Measurements from ENCODE around the gene FNDC3A. TPM values are rescaled to one million over a fixed set of nuclear protein-coding genes. Genes with fewer than 3 reads are reported as not detected.

FNDC3A gene
- polyA plus RNA-seq, 2 donors: 6.0 to 7.3 TPM

DNA sequence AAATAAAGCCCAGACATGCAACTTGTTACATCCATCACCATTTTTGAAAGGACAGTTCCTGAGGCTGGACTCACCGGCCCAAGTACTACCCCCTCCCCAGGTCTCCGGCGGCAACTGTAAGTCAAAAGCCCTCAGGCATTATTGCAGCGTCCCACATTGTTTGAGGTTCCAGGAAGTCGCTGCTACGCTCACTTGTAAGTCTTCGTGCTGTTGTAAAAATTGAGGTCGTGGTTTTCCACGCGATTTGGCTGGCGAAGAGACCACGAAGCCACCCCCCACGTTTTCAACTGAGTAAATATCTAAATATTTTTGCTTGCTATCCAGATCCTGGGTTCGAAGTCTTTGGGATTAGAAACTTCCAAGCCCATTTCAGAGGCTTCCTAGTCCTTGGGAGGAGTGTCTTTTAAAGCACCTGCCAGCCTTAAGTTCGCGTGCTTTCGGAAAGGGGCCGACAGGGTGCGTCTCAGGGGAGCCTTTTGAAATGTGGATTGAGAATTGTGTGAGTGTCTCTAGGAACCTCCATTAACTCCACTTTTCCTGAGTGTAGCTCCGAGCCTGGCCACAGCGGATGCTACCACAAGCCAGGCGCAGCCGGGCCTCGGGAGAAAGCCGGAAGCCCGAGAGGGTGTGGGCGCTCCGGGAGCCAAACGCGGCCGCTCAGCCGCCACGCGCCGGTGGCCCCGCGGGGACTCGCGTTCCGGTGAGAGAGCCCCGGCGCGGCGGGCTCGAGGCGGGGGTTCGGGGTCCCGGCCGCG lies 434 bp upstream of the FNDC3A start:
- Histone ChIP-seq H3K36me3 (ENCODE audit: control insufficient read depth in 2 of 2, insufficient read depth in 2 of 2, low read length in 1 of 2) (no peaks in the 10 kb centered on the region), H3K27me3 (ENCODE audit: control insufficient read depth in 1 of 2, insufficient read depth in 2 of 2, low read length in 2 of 2) (no peaks in the 10 kb centered on the region), H3K4me1 (ENCODE audit: control insufficient read depth in 2 of 2, insufficient read depth in 2 of 2, low read length in 1 of 2) (peaks cover 0 to 2% of the 10 kb centered on the region in 2 donors), H3K27ac (ENCODE audit: low read depth in 2 of 2, low read length in 1 of 2) (peak overlapping the region; percentile 95 to 99), H3K9me3 (ENCODE audit: control insufficient read depth in 2 of 2, insufficient read depth in 1 of 2, low read depth in 1 of 2, low read length in 1 of 2) (no peaks in the 10 kb centered on the region), H3K4me3 (ENCODE audit: low read depth in 1 of 2, low read length in 2 of 2) (peak overlapping the region; percentile 69 to 73)
- WGBS, 2 donors: 0 to 1% methylated on average over 46 to 50 of the region's 50 CpGs

DNA sequence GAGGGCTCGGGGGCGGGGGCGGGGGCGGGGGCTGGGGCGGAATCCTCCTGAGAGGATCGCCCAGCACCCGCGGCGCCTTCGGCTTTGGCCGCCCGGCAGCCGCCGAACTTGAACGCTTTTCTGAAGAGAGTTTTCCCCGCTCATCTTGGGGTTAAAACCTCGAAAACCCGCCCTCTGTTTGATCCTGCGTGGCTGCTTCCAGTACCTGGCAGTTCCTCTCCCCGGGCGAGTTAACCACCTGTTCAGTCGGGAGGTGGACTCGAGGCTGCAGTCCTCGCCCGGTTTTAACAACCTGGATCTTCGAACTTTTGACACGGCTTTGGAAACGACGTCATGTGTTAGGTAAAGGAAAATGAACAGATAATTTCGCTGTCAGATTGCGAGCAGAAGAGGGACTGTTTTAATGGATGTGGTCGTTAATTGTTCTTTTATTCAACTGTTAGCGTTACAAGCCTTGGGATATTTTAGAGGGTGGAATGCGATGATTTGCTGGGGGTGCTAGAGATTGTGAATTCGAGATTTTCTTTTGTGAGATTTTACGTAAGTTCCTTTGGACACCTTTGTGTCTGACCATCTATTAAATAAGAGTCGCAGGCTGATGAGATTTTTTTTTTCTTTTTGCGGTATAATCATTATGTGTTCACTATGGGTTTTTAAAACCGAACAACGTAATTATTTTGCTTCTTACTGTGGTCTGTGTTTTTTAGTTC lies 1.0 kb downstream of the FNDC3A start:
- Histone ChIP-seq H3K36me3 (ENCODE audit: control insufficient read depth in 2 of 2, insufficient read depth in 2 of 2, low read length in 1 of 2) (no peaks in the 10 kb centered on the region), H3K27me3 (ENCODE audit: control insufficient read depth in 1 of 2, insufficient read depth in 2 of 2, low read length in 2 of 2) (no peaks in the 10 kb centered on the region), H3K4me3 (ENCODE audit: low read depth in 1 of 2, low read length in 2 of 2) (peak overlapping the region; percentile 69 to 73), H3K4me1 (ENCODE audit: control insufficient read depth in 2 of 2, insufficient read depth in 2 of 2, low read length in 1 of 2) (peaks cover 0 to 2% of the 10 kb centered on the region in 2 donors), H3K27ac (ENCODE audit: low read depth in 2 of 2, low read length in 1 of 2) (peak overlapping the region; percentile 95 to 99), H3K9me3 (ENCODE audit: control insufficient read depth in 2 of 2, insufficient read depth in 1 of 2, low read depth in 1 of 2, low read length in 1 of 2) (no peaks in the 10 kb centered on the region)
- WGBS, 2 donors: 1% methylated on average over 35 to 40 of the region's 40 CpGs

DNA sequence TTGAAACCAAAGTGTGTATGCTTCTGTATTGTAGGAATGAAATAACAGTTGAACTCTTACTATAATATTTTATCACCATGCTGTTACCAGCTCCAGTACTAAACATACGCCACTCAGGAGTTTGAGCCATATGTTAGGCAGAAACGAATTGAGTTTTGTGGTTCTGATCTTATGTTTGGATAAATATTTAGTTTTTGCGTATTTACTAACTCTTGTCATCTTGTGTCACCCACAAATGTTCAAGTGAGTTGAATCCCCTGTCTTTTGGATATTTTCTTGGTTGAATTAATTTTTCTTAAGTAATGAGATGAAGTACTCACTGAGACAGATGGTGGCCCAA lies 1.5 kb downstream of the FNDC3A start:
- Histone ChIP-seq H3K27me3 (ENCODE audit: control insufficient read depth in 1 of 2, insufficient read depth in 2 of 2, low read length in 2 of 2) (no peaks in the 10 kb centered on the region), H3K4me1 (ENCODE audit: control insufficient read depth in 2 of 2, insufficient read depth in 2 of 2, low read length in 1 of 2) (no peaks in the 10 kb centered on the region), H3K27ac (ENCODE audit: low read depth in 2 of 2, low read length in 1 of 2) (no peak overlapping the region), H3K36me3 (ENCODE audit: control insufficient read depth in 2 of 2, insufficient read depth in 2 of 2, low read length in 1 of 2) (no peaks in the 10 kb centered on the region), H3K9me3 (ENCODE audit: control insufficient read depth in 2 of 2, insufficient read depth in 1 of 2, low read depth in 1 of 2, low read length in 1 of 2) (no peaks in the 10 kb centered on the region), H3K4me3 (ENCODE audit: low read depth in 1 of 2, low read length in 2 of 2) (peak overlapping the region in 1 of 2 donors; percentile 69)
- WGBS, 2 donors: 17 to 18% methylated on average over 3 of the region's 3 CpGs

- Histone ChIP-seq H3K36me3 (ENCODE audit: control insufficient read depth in 2 of 2, insufficient read depth in 2 of 2, low read length in 1 of 2) (no peaks in the 10 kb centered on the region), H3K4me1 (ENCODE audit: control insufficient read depth in 2 of 2, insufficient read depth in 2 of 2, low read length in 1 of 2) (no peaks in the 10 kb centered on the region), H3K27ac (ENCODE audit: low read depth in 2 of 2, low read length in 1 of 2) (no peak overlapping the region), H3K9me3 (ENCODE audit: control insufficient read depth in 2 of 2, insufficient read depth in 1 of 2, low read depth in 1 of 2, low read length in 1 of 2) (no peaks in the 10 kb centered on the region), H3K27me3 (ENCODE audit: control insufficient read depth in 1 of 2, insufficient read depth in 2 of 2, low read length in 2 of 2) (no peaks in the 10 kb centered on the region), H3K4me3 (ENCODE audit: low read depth in 1 of 2, low read length in 2 of 2) (no peak overlapping the region)
- 44 to 55% methylated on average over 3 of the region's 3 CpGs for WGBS, 2 donors
Measured at GRCh38 chr13:48977973-48978372, 2.3 kb downstream of the FNDC3A start.

GRCh38 chr13:48978942-48979601 lies 3.4 kb downstream of the FNDC3A start:
- H3K27me3 ChIP-seq (ENCODE audit: control insufficient read depth in 1 of 2, insufficient read depth in 2 of 2, low read length in 2 of 2): no peaks in the 10 kb centered on the region
- no peaks in the 10 kb centered on the region for H3K4me1 ChIP-seq (ENCODE audit: control insufficient read depth in 2 of 2, insufficient read depth in 2 of 2, low read length in 1 of 2)
- no peak overlapping the region for H3K27ac ChIP-seq (ENCODE audit: low read depth in 2 of 2, low read length in 1 of 2)
- H3K4me3 ChIP-seq (ENCODE audit: low read depth in 1 of 2, low read length in 2 of 2): no peak overlapping the region
- H3K36me3 ChIP-seq (ENCODE audit: control insufficient read depth in 2 of 2, insufficient read depth in 2 of 2, low read length in 1 of 2): no peaks in the 10 kb centered on the region
- WGBS, 2 donors: 75 to 89% methylated on average over 2 of the region's 2 CpGs
- no peaks in the 10 kb centered on the region for H3K9me3 ChIP-seq (ENCODE audit: control insufficient read depth in 2 of 2, insufficient read depth in 1 of 2, low read depth in 1 of 2, low read length in 1 of 2)

DNA sequence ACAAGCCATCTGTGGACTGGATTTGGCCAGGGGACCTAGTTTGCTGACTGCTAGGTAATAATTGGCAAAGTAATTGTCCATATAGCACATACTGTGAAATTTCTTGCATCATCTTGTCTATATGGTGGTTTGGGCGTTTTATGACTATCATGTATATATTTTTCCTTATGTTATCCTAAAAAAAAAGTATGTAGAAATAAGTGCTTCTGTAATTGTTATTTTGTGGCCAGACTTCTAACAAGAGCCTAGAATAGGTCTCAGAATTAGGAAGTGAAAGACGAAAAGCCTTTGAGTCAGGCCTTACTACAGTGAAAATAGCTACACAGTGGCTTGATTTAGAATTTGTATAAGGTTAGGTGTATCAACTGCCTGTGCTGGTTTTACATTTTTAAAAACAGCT lies 4.2 kb downstream of the FNDC3A start:
- Histone ChIP-seq H3K36me3 (ENCODE audit: control insufficient read depth in 2 of 2, insufficient read depth in 2 of 2, low read length in 1 of 2) (no peaks in the 10 kb centered on the region), H3K4me1 (ENCODE audit: control insufficient read depth in 2 of 2, insufficient read depth in 2 of 2, low read length in 1 of 2) (no peaks in the 10 kb centered on the region), H3K9me3 (ENCODE audit: control insufficient read depth in 2 of 2, insufficient read depth in 1 of 2, low read depth in 1 of 2, low read length in 1 of 2) (no peaks in the 10 kb centered on the region), H3K27ac (ENCODE audit: low read depth in 2 of 2, low read length in 1 of 2) (no peak overlapping the region), H3K27me3 (ENCODE audit: control insufficient read depth in 1 of 2, insufficient read depth in 2 of 2, low read length in 2 of 2) (no peaks in the 10 kb centered on the region), H3K4me3 (ENCODE audit: low read depth in 1 of 2, low read length in 2 of 2) (no peak overlapping the region)
- WGBS, 2 donors: 76 to 81% methylated on average over 2 of the region's 2 CpGs

GRCh38 chr13:48983331-48983730 lies 7.6 kb downstream of the FNDC3A start:
- Histone ChIP-seq H3K27ac (ENCODE audit: low read depth in 2 of 2, low read length in 1 of 2) (no peak overlapping the region), H3K4me3 (ENCODE audit: low read depth in 1 of 2, low read length in 2 of 2) (no peak overlapping the region), H3K9me3 (ENCODE audit: control insufficient read depth in 2 of 2, insufficient read depth in 1 of 2, low read depth in 1 of 2, low read length in 1 of 2) (no peaks in the 10 kb centered on the region), H3K27me3 (ENCODE audit: control insufficient read depth in 1 of 2, insufficient read depth in 2 of 2, low read length in 2 of 2) (no peaks in the 10 kb centered on the region), H3K4me1 (ENCODE audit: control insufficient read depth in 2 of 2, insufficient read depth in 2 of 2, low read length in 1 of 2) (no peaks in the 10 kb centered on the region), H3K36me3 (ENCODE audit: control insufficient read depth in 2 of 2, insufficient read depth in 2 of 2, low read length in 1 of 2) (no peaks in the 10 kb centered on the region)
- WGBS, 2 donors: 80 to 89% methylated on average over 1 of the region's 1 CpG

GRCh38 chr13:48985756-48986155 lies 10.0 kb downstream of the FNDC3A start:
- Histone ChIP-seq H3K27ac (ENCODE audit: low read depth in 2 of 2, low read length in 1 of 2) (no peak overlapping the region), H3K36me3 (ENCODE audit: control insufficient read depth in 2 of 2, insufficient read depth in 2 of 2, low read length in 1 of 2) (no peaks in the 10 kb centered on the region), H3K9me3 (ENCODE audit: control insufficient read depth in 2 of 2, insufficient read depth in 1 of 2, low read depth in 1 of 2, low read length in 1 of 2) (no peaks in the 10 kb centered on the region), H3K4me3 (ENCODE audit: low read depth in 1 of 2, low read length in 2 of 2) (no peak overlapping the region), H3K4me1 (ENCODE audit: control insufficient read depth in 2 of 2, insufficient read depth in 2 of 2, low read length in 1 of 2) (no peaks in the 10 kb centered on the region), H3K27me3 (ENCODE audit: control insufficient read depth in 1 of 2, insufficient read depth in 2 of 2, low read length in 2 of 2) (no peaks in the 10 kb centered on the region)
- WGBS, 2 donors: 66 to 70% methylated on average over 2 of the region's 2 CpGs

DNA sequence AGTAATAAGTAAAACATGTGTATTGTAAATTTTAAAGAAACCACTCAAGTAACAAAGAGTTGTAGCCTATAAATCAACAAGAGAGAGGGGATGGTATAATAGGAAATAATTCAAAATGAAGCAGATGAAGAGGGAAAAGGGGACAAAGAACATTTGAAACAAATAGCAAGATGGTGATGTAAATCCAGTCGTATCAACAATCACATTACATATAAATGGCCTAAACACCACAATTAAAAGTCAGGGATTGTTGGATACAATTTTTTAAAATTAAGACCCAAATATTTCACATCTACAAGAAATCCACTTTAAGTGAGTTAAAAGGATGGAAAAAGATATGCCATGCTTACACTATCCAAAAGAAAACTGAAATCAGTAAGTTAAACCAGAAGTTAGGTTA lies 15.2 kb downstream of the FNDC3A start:
- 98 to 100% methylated on average over 1 of the region's 1 CpG for WGBS, 2 donors
- H3K4me3 ChIP-seq (ENCODE audit: low read depth in 1 of 2, low read length in 2 of 2): no peak overlapping the region
- H3K36me3 ChIP-seq (ENCODE audit: control insufficient read depth in 2 of 2, insufficient read depth in 2 of 2, low read length in 1 of 2): no peaks in the 10 kb centered on the region
- no peaks in the 10 kb centered on the region for H3K27me3 ChIP-seq (ENCODE audit: control insufficient read depth in 1 of 2, insufficient read depth in 2 of 2, low read length in 2 of 2)
- no peaks in the 10 kb centered on the region for H3K9me3 ChIP-seq (ENCODE audit: control insufficient read depth in 2 of 2, insufficient read depth in 1 of 2, low read depth in 1 of 2, low read length in 1 of 2)
- H3K4me1 ChIP-seq (ENCODE audit: control insufficient read depth in 2 of 2, insufficient read depth in 2 of 2, low read length in 1 of 2): no peaks in the 10 kb centered on the region
- no peak overlapping the region for H3K27ac ChIP-seq (ENCODE audit: low read depth in 2 of 2, low read length in 1 of 2)
